CD4-positive, alpha-beta T cell (primary cell): ENCODE data around the gene PIK3R1. TPM values are rescaled to one million over a fixed set of nuclear protein-coding genes. Genes with fewer than 3 reads are reported as not detected.

Experiments
- ATAC-seq: fragments of 200-7000 bp; cut with Tn5 transposase; one replicate; pipeline ENCODE4 v1.10.0; 2022; ENCODE audit warnings: mild to moderate bottlenecking; ENCODE audit not compliant: poor library complexity
- CTCF ChIA-PET: fragments of 350-600 bp; sonication (Branson Sonifier 250); formaldehyde crosslinking; loops from one replicate; lab custom pipeline; 2021; ENCODE audit warnings: antibody characterized with exemption, inconsistent platforms; lab: Charles Lee
- POLR2A ChIA-PET: fragments of 350-600 bp; sonication (Branson Sonifier 250); formaldehyde crosslinking; loops from one replicate; lab custom pipeline; 2021; ENCODE audit warnings: antibody characterized with exemption, inconsistent platforms; lab: Charles Lee
- DNase-seq, 14 experiments: peaks; one replicate each; pipeline ENCODE4 v3.0.0-alpha.2; 2013 to 2020; ENCODE audit warnings: mixed read lengths in 2 of 14
- H3K27ac ChIP-seq, 2 donors: one replicate each; pipeline versions ENCODE4 v1.5.1 to v1.7.0; 2013; ENCODE audit warnings: low read length in 2 of 2, low read depth in 1 of 2, mild to moderate bottlenecking in 1 of 2
- H3K27me3 ChIP-seq, 2 experiments: 1 replicate in 1 of 2; 2 replicates in 1 of 2; pipeline versions ENCODE4 v1.6.1 to v1.7.0; 2013; ENCODE audit warnings: low read length in 2 of 2, control low read depth in 1 of 2, mild to moderate bottlenecking in 1 of 2, moderate library complexity in 1 of 2; ENCODE audit not compliant: insufficient read depth in 2 of 2, control insufficient read depth in 1 of 2
- H3K36me3 ChIP-seq: one replicate; pipeline ENCODE4 v1.6.1; 2013; ENCODE audit warnings: low read length, control low read depth; ENCODE audit not compliant: insufficient read depth
- H3K4me1 ChIP-seq: one replicate; pipeline ENCODE4 v1.6.1; 2013; ENCODE audit warnings: low read length, control low read depth; ENCODE audit not compliant: insufficient read depth
- H3K4me3 ChIP-seq: one replicate; pipeline ENCODE4 v1.5.1; 2013; ENCODE audit warnings: mild to moderate bottlenecking, low read length, moderate library complexity
- H3K9me3 ChIP-seq, 2 experiments: 1 replicate in 1 of 2; 2 replicates in 1 of 2; pipeline versions ENCODE4 v1.6.1 to v1.7.0; 2013; ENCODE audit warnings: low read length in 2 of 2, mild to moderate bottlenecking in 2 of 2, control low read depth in 1 of 2, moderate library complexity in 1 of 2; ENCODE audit not compliant: control insufficient read depth in 1 of 2, insufficient read depth in 1 of 2
- H3K27ac Mint-ChIP-seq: one replicate; pipeline ENCODE4 v1.8.0; 2020; ENCODE audit warnings: mixed read lengths
- H3K27me3 Mint-ChIP-seq: one replicate; pipeline ENCODE4 v1.8.0; 2021; ENCODE audit warnings: mixed read lengths
- H3K36me3 Mint-ChIP-seq: one replicate; pipeline ENCODE4 v1.8.0; 2021; ENCODE audit warnings: low read depth, mixed read lengths
- H3K4me1 Mint-ChIP-seq: one replicate; pipeline ENCODE4 v1.8.0; 2021; ENCODE audit warnings: low read depth, mixed read lengths
- H3K4me3 Mint-ChIP-seq: one replicate; pipeline ENCODE4 v1.8.0; 2020; ENCODE audit warnings: mild to moderate bottlenecking, mixed read lengths
- H3K9me3 Mint-ChIP-seq: one replicate; pipeline ENCODE4 v1.8.0; 2020; ENCODE audit warnings: mixed read lengths
- CTCF ChIP-seq: fragments of 200-600 bp; IDR thresholded peaks from one replicate; pipeline ENCODE4 v1.8.0; 2022; ENCODE audit warnings: antibody characterized with exemption, mild to moderate bottlenecking
- intact Hi-C, 2 experiments: fragments of 100-400 bp; cut with DNase I in 1 of 2; cut with micrococcal nuclease in 1 of 2; formaldehyde crosslinking; loops; one replicate each; pipeline versions ENCODE4 v1.15.1 to v1.9.0; 2023 to 2025; cut with DNase I, micrococcal nuclease
- total RNA-seq, 174 experiments: library from RNA in 2 of 174; stranded (reverse) in 2 of 174; gene quantifications; one replicate each; pipeline ENCODE4 v1.2.3 and lab custom pipeline; 2021 to 2026

Gene PIK3R1
- total RNA-seq, 2 experiments from 2014 or later = 455 to 459 TPM

- Histone ChIP-seq H3K27me3 (no peaks in the 10 kb centered on the region), H3K4me3 (no peak overlapping the region), H3K36me3 (peaks cover 4% of the 10 kb centered on the region), H3K4me1 (peaks cover 54% of the 10 kb centered on the region), H3K9me3 (no peaks in the 10 kb centered on the region), H3K27ac (no peak overlapping the region)
- H3K36me3 Mint-ChIP-seq = no peaks in the 10 kb centered on the region
- peak overlapping the region; percentile 49 for H3K4me3 Mint-ChIP-seq
- DNase-seq (peak; percentile 16 to 76 (median 42)), ATAC-seq (no peak)
- POLR2A ChIA-PET = interaction anchor here (0.7 to 4.5 kb wide), 10 partner anchors 9 to 1092 kb away, joined by 3 to 22 read pairs (median 4); partner anchors contain the start of gene PIK3R1
- CTCF ChIA-PET = interaction anchor here (0.6 to 2.3 kb wide), 17 partner anchors 9 to 1053 kb away, joined by 3 to 13 read pairs (median 4); partner anchors contain the start of gene PIK3R1
- intact Hi-C loops = loop anchor here (1.0 to 10.0 kb wide), 7 partner anchors 34 to 1096 kb away; partner anchors contain the start of gene PIK3R1 (in 2 of the 2)
- no peaks in the 10 kb centered on the region for H3K9me3 Mint-ChIP-seq
- peaks cover 95% of the 10 kb centered on the region for H3K4me1 Mint-ChIP-seq
- TF ChIP-seq CTCF = peak; percentile 71
- no peaks in the 10 kb centered on the region for H3K27me3 Mint-ChIP-seq
- H3K27ac Mint-ChIP-seq = peak overlapping the region; percentile 82
Measured at GRCh38 chr5:68252673-68253623, 37.4 kb downstream of the PIK3R1 start.

GRCh38 chr5:68253624-68254585 is 38.3 kb downstream of the PIK3R1 start:
- Mint-ChIP-seq H3K27me3 (no peaks in the 10 kb centered on the region), H3K4me1 (peaks cover 97% of the 10 kb centered on the region), H3K36me3 (peaks cover 5% of the 10 kb centered on the region), H3K9me3 (no peaks in the 10 kb centered on the region), H3K27ac (peak overlapping the region; percentile 82), H3K4me3 (peak overlapping the region; percentile 40)
- no peak for ATAC-seq
- Histone ChIP-seq H3K27me3 (no peaks in the 10 kb centered on the region), H3K4me3 (no peak overlapping the region), H3K9me3 (no peaks in the 10 kb centered on the region), H3K36me3 (peaks cover 4% of the 10 kb centered on the region), H3K27ac (no peak overlapping the region), H3K4me1 (peaks cover 61% of the 10 kb centered on the region)
- ChIA-PET CTCF (interaction anchor here (0.5 to 2.3 kb wide), 10 partner anchors 10 to 1054 kb away, joined by 3 to 13 read pairs (median 3); partner anchors contain the start of gene PIK3R1), POLR2A (interaction anchor here (0.7 to 5.0 kb wide), 8 partner anchors 10 to 38 kb away, joined by 3 to 41 read pairs (median 8); partner anchors contain the start of gene PIK3R1)
- intact Hi-C loops = loop anchor here (2.0 to 10.0 kb wide), 6 partner anchors 33 to 1097 kb away; partner anchors contain the start of gene PIK3R1 (in 2 of the 2)
- TF ChIP-seq CTCF = no peak
- no peak for DNase-seq
